ENCODE data around the gene RPAIN.
A peak's percentile ranks its signal among the peaks of the same experiment; 100 is the strongest.

RPAIN gene, protein sequence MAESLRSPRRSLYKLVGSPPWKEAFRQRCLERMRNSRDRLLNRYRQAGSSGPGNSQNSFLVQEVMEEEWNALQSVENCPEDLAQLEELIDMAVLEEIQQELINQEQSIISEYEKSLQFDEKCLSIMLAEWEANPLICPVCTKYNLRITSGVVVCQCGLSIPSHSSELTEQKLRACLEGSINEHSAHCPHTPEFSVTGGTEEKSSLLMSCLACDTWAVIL

DNA sequence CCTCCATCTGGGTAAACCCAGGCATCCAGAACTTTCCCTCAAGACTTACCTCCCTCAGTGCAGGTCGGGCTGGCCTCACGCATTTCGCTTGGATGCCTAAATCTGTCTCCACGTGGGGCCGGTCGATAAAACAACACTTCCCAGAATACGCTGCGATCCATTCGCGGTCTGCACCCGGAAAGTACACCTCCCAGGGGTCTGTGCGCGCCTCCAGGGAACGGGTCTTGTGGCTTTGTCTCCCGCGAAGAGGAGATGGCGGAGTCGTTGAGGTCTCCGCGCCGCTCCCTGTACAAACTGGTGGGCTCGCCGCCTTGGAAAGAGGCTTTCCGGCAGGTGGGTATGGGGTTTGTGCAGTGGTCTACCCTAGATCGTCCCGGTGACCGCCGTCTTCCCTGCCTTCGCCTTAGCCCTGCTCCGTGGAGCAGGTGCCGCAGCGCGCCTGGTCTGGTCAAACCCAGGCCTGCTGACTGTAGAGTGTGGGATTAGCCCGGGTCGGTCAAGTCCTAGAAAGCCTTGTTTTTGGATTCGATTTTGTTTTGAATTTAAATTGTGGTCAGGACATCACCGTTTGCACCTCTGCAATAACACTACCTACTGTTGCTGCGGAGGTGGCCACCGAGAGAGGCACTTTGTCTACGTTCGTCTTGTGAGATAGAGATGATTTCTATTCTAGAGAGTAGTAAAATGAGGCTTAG is at the start of gene RPAIN:
RPAIN (plus strand) TSS at position 224 of the 695 bp plus-strand sequence; CDS start at position 253, 29 bp downstream.
- peak; percentile 90 for DNase-seq

DNA sequence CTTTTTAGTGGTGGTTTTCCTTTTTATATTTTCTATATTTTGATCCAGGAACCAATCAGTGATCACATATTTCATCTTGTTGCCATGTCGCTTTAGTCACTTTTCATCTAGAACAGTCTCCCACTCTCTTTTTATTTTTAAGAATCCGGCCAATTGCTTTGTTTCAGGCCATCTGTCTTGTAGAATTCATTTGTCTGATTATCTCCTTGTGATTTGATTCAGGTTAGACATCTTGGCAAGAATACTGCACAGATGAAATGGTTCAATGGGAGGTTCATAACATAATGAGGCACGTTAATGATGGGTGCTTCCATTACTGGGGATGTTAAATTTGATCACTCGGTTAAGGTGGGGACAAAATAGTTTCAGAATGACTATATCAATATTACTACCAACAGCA is 49.6 kb upstream of the RPAIN start:
- DNase-seq: no peak

GRCh38 chr17:5373112-5373511 is 46.9 kb upstream of the RPAIN start:
- DNase-seq: no peak

DNA sequence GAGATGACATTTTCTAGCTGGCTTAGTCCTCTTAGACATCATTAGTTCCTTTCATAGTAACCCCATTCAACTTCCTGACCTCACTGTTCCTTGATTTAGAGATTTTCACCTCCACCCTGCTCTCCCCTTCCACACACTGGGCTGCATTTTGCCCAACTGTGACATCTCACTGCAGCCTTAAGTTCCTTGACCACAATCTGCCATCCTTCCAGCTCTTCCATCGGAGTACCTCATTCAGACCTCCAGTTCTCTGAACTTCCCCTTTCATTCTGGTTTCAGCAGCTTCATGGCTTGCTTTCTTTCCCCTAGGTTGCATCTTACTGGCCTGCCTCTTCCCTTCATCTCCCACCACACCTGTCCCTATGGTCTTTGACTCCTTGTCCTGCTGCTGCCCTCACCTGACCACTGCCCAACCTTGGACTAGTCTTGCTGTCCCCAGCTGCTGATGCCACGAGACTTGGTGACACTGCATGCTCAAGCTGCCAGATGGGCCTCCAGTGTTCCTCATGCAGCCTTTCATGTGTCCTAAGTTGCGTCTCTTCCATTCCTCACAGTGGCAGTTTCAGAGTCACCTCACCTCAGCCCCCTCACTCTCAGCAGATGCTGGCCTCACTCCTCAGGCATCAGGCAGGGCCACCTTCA is 41.3 kb upstream of the RPAIN start:
- DNase-seq: no peak

DNA sequence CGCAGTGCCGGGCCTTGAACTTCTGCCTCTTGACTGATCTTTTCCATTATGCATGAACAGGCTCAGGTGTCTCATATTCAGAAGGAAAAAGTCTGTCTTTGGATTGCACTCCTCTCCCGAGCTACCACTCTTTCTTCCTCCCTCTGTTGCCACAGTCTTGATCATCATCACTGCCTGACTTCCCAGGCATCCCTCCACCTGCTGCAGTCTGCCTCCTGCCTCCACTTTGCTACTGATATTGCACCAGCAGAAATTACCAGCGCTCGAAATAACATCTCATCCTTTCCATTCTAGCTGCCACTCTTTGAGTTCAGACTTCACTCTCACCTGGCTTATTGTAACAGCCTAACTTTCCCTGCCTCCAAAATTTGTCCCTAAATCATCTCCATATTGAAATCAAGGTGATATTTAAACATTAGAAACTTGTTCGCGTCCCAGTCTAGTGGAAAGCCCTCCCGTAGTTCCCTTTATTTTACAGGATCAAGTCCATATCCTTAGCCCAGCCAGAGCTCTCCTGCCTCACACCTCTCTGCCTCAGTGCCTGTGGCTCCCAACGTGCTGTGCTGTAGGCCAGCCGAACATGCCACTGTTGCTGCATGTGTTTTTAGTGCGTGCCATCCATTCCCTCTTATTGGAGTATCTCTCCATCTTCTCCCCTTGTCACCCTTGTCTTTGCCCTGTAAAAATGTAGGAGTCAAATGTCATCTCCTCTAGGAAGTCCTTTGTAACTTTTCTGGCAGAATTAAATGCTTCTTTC is 40.5 kb upstream of the RPAIN start:
- no peak for DNase-seq

GRCh38 chr17:5380491-5381135 is 39.4 kb upstream of the RPAIN start:
- no peak for DNase-seq

DNA sequence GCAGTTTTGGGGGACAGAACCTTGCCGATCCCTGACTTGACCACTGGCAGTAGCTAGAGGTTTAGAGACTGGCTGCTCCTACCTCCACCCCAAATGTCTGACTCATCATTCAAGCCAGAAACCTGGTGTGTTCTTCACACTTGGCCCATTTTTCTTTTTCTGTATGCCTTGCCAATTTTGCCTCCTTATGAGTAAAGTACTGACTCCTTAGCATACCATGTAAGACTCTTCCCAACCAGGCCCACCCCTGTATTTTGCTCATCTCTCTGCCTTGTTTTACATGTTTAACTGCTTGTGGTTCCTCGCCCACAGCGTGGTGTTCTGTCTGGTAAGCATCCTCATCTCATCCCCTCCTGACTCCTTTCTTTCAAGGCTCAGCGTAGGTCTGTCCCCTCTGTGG is 38.4 kb upstream of the RPAIN start:
- no peak for DNase-seq

GRCh38 chr17:5391678-5392077 is 28.3 kb upstream of the RPAIN start:
- DNase-seq: no peak

DNA sequence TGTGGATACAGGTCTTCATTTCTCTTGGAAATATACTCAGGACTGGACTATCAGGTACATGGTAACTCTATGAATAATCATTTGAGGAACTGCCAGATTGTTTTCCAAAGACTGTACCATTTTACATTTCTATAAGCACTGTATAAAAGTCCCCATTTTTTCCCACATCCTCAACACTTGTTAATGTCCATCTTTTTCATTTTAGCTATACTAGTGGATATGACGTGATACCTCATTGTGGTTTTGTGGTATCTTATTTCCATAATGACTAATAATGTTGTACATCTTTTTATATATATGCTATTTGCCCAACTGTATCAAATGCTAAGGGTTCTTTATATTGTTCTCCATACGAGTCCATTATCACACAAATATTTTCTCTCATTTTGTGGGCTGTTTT is 23.4 kb upstream of the RPAIN start:
- DNase-seq: no peak

GRCh38 chr17:5399767-5400166 is 20.2 kb upstream of the RPAIN start:
- no peak for DNase-seq

DNA sequence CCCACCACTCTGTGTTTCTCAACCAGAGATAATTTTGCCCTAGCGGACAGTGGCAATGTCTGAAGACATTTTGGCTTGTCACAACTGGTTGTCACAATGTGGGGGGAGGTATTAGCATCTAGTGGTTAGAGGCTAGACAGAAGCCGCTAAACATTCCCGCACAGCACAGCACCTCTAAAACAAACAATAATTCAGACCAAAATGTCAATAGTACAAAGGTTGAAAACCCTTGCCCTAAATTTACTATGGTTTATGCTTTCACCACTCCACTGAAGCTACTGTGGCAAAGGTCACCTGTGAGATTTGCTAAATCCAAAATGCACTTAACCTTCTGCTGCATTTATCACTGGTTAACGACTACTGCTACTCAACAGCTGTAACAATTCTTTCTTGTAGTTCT is 14.6 kb upstream of the RPAIN start:
- DNase-seq: no peak

- no peak for DNase-seq
Observed at GRCh38 chr17:5408186-5408585, 11.8 kb upstream of the RPAIN start.

DNA sequence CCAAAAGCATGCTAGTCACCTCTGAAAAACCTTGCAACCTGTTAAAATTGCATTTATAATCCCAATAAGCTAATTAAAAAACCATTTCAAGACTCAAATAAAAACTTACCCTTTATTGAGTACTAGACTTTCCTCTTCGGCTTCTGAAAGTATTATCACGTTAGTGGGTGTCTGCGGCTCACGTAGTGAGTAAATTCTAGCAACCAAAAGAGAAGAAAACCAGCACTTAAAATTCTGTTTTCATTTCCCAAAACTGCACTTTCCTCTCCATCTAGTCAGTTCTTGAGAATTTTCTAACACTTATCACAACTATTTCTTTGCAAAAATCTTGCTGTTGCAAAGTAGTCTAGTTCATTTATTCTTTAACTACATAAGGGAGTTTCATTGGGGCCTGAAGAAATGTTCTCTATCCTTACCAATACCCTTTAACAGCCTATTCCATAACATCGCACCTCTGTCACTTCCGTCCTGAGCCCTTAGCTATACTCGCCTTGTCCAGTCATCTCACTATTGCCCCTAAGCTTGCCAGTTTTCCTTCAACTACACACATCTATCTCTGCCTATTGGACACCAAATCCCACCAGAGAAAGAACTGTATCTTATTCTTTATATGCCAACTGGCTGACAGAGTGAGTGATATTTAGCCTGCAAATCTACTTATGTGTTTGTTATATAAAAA is 9.2 kb upstream of the RPAIN start:
- no peak for DNase-seq

- DNase-seq: no peak
Observed at GRCh38 chr17:5413682-5414081, 6.3 kb upstream of the RPAIN start.

DNA sequence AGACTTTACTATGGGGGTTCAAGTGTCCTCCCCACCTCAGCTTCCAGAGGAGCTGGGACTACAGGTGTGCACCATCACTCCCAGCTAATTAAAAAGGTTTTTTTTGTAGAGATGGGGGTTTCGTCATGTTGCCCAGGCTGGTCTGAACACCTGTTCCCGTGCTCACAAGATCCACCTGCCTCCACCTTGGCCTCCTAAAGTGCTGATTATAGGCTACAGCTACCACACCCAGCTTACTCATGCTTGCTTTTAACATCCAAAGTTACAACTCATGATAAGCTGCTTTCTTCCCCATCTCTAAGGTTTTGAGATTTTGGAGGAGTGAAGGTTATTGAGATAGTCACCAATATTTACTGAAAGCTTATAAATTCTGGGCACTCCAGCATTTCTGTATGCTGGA is 3.1 kb upstream of the RPAIN start:
- DNase-seq: no peak

- DNase-seq: peak; percentile 62
Observed at GRCh38 chr17:5418858-5419355, 1.1 kb upstream of the RPAIN start.

- DNase-seq: peak; percentile 96
Observed at GRCh38 chr17:5419356-5419958, 525 bp upstream of the RPAIN start, which contains the start of gene NUP88. Gene NUP88 (minus strand): TSS chr17:5419662. CDS start chr17:5419650, 12 bp downstream.

DNA sequence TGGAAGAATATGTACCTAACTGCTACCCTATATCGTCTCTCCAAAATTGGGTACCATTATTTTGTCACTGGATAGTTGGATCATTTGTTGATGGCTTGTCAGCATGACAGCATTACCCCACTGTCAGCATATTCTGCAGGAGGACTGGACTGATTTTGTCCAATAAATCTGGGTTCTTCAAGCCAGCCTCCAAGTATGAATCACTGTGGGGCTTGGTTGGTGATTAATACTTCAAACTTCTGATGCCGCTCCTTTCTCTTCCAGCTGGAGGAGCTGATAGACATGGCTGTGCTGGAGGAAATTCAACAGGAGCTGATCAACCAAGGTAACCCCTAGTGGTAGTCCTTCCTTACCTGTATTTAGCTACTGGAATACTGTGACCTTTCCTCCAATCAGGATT is 2.5 kb downstream of the RPAIN start:
- no peak for DNase-seq

DNA sequence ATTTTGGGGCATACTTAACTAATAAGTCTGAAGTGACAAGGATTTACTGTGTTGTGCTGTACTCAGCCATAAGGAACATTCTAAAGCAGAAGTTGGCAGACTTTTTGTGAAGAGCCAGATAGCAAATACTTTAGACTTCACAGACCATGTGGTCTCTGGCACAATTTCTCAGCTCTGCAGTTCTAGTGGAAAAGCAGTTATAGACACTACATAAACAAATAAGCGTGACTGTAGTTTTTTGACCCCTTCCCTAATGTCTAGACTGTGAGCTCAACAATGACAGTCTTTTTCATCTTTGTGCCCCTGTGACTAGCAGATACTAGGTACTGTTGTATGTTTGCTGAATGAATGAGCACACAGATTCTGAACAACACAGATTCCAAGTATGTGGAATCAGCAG is 4.9 kb downstream of the RPAIN start:
- DNase-seq: no peak

GRCh38 chr17:5425826-5426225 is 5.8 kb downstream of the RPAIN start:
- no peak for DNase-seq

DNA sequence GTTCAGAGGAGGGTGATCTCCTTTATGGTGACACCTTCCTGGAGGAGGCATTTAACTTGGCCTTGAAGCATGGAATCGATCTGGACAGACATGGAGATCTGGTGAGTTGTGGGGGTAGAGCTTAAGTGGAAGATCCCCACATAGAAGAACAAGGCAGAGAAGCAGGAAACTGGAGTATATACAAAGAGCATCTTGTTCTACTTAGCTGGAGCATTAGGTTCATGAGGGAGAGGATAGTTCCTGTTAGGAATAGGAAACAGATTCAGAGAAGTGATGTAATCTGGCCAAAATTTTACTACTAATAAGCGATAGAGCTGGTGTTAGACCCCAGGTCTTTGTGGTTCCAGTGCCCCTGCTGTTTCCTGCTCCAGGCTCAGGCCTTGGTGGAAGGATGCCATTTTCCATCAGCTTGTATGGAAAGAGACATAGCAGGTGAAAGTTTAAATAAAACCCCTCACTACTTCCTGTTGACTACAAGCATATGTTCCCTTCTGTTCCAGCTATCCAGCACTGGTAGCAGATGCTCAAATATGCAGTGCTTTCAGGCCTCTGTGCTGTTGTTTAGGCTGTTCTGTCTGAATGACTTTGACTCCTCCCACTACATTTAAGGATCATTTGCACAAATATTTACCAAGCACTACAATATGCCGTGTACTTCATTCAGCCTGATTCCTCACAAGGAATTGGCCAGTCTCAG is 9.4 kb downstream of the RPAIN start:
- no peak for DNase-seq

All from activated CD8-positive, alpha-beta memory T cell treated with anti-CD3 and anti-CD28 coated beads, Interleukin-2, amount 50 U/mL, for 48 hours (primary cell).